GM13976 (cell line): ENCODE data around the gene HP1BP3.

Source experiments
- DNase-seq: peaks from one replicate; pipeline ENCODE4 v3.0.0; 2012; ENCODE audit warnings: low spot score
- CTCF ChIP-seq: IDR thresholded peaks from 2 replicates; pipeline ENCODE4 v1.5.1; 2012; ENCODE audit warnings: borderline replicate concordance, mild to moderate bottlenecking; ENCODE audit not compliant: insufficient read depth; ENCODE audit errors: extremely low read depth, missing control alignments, control extremely low read depth
- in situ Hi-C: fragments of 300-500 bp; cut with MboI; formaldehyde crosslinking; loops from one replicate; pipeline ENCODE4 v1.12.0; 2022; ENCODE audit warnings: low sequenced_read_pairs, mixed read lengths, inconsistent platforms; ENCODE audit not compliant: unreplicated experiment

HP1BP3 gene

DNA sequence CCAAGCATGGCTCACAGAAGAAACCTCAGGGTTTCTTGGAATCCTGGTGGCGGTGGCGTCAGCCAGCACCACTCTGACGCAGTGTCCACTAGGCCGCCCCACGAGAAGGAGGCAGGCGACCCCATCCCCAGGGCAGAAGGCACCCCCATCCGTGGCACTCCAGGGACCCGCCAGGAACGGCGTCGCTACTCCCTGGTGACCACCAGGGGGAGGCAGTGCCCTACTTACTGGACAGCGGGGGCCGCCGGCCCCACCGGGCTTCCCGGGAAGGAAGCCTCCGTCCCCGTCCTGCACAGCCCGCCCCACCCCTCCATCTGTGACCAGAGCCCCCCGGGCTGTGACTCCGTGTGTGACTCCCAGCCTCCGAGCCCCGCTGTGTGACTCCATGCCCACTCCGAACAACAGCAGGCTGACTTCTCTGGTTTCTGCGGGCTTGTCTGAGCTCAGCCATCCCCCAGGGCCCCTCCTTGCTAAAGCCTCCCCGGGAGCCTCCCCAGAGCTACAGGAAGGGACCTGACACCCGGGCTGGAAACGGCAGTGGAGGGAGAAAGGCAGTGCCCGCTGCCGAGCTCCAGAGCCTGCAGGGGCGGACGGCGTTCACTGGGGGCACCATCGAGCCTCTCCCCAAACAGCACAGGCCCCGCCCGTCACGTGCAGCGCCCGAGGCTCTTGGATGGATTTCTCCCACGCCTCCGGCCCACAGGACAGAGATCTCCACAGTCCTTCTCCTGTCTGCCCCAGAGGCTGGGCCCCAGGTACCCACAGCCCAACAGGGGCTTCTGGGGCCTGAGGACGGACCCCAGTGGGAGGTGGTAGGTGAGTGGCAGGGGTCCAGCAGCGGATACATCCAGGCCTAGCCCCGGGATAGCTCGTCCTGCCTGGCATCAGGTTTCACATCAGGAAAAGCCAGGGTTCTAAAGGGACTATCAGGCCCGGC, 90.4 kb downstream of the HP1BP3 start:
- in situ Hi-C loops = loop anchor here (10.0 kb wide), 1 partner anchor 498 kb away; no protein-coding TSS in a partner anchor

DNA sequence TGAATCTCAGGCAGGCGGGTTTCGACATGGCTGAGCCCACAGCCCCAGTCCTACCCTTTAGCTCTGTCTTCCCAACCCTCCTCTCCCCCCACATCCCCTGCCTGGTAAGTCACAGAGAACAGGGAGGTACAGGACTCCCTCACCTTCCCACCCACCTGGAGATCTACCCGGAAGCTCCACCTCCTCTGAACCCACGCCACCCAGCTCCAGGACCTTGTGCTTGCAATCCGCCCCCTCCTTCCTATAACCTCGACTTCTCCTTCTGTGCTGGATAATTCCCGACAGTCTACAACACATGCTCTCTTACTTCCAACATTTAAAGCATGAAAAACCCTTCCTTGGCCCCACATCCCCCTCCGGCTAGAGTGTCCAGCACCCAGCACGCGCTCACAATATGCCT, 91.6 kb downstream of the HP1BP3 start:
- in situ Hi-C loops = loop anchor here (10.0 kb wide), 1 partner anchor 499 kb away; no protein-coding TSS in a partner anchor

More for the DNA sequence above, 90.4 kb downstream of the HP1BP3 start:
- DNase-seq = peak; percentile 93
- peak; percentile 91 for TF ChIP-seq CTCF

DNA sequence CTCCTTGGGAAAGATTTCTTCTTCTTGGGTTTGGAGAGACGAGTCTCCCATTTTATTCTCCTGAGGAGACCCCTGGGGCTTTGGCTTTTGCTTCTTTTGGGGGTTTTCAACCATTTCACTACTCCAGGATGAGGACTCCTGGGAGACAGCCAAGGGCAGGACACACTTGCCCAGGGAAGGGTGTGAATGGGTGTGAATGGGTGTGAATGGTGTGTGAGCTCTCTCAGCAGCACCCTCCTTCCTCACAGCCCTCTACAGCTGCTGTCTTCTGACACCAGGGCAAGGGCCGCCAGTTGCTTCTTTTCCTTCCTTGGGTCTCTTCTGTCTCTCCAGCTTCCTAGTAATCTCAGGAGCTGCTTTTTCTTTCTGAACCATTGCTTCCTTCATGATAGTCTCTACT, 93.5 kb downstream of the HP1BP3 start:
- in situ Hi-C loops = loop anchor here (10.0 kb wide), 1 partner anchor 501 kb away; no protein-coding TSS in a partner anchor
- no peak for DNase-seq
- TF ChIP-seq CTCF = no peak

More for the DNA sequence above, 91.6 kb downstream of the HP1BP3 start:
- TF ChIP-seq CTCF = no peak
- DNase-seq = no peak
